HG02623 (cell line): ENCODE data around the gene CLIP4.
"Not testable (repeated sequence)": the region's sequence is repeated elsewhere in the genome, so short reads cannot be mapped to it uniquely, and the experiment has no call there.

Experiments used
- ATAC-seq: cut with Tn5 transposase; IDR thresholded peaks from one replicate; pipeline ENCODE4 v1.9.1; 2021; ENCODE audit warnings: moderate library complexity; ENCODE audit not compliant: unreplicated experiment

CLIP4 gene, protein sequence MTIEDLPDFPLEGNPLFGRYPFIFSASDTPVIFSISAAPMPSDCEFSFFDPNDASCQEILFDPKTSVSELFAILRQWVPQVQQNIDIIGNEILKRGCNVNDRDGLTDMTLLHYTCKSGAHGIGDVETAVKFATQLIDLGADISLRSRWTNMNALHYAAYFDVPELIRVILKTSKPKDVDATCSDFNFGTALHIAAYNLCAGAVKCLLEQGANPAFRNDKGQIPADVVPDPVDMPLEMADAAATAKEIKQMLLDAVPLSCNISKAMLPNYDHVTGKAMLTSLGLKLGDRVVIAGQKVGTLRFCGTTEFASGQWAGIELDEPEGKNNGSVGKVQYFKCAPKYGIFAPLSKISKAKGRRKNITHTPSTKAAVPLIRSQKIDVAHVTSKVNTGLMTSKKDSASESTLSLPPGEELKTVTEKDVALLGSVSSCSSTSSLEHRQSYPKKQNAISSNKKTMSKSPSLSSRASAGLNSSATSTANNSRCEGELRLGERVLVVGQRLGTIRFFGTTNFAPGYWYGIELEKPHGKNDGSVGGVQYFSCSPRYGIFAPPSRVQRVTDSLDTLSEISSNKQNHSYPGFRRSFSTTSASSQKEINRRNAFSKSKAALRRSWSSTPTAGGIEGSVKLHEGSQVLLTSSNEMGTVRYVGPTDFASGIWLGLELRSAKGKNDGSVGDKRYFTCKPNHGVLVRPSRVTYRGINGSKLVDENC

DNA sequence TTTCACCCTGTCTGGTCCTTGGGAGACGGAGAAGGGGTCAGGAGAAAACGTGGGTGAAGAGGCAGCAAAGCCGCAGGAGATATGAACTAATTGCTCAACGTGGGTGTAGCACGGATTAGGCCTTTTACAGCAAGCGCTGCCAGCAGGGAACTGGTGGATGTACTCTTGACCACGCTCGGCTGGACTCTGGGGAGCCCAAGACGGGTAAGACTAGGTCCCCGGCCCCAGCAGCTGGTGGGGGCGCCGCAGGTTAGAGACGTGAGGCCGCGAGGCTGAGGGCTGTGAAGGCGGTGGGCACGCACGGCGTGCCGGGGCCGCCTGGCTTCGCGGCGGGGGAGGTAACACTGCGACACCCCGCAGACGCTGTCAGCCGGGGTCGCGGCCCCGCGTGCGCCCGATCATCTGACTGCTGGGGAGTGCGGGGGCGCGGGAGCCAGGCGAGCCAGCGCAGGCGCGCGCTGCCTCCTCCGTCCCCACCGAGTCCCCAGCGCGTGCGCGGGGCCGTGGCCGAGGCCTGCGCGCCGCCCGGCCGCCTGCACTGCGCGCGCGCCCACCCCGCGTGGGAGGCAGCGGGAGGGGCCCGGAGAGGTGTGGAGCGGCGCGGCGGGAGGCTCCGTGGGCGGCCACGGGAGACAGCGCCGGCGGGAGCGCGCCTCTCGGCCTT lies at the start of gene CLIP4:
Gene CLIP4, plus strand, starts transcription at position 470 of the 664 bp plus-strand sequence. CDS start 5,974 bp downstream, outside the sequence.
- peak; percentile 49 for ATAC-seq

DNA sequence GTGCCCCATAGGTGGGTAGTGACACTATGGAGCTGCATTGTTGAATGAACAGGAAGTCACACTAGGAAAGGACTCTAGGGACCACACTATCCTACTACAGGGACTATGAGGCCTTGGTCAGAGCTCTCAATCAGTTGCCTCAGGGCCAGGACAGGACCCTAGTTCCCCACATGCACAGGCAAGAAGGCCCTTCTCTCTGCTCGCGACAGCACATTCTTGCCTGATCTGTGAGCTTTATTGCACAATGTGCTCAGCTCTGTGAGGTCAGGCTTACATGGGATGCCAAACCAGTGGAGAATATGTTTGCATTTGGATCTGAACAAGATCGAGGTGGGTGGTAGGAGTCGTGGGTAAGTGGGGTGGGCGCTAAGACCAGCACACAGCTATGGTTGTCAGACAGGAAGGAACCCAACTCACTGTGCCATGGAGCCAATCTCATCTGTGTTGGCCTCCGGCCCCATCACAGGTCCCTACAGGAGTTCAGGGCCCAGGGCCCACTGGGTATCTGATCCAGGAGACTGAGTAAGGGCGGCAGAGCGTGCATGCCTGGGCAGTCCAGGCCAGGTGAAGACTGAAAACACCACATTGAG lies 48.8 kb upstream of the CLIP4 start:
- no peak for ATAC-seq

DNA sequence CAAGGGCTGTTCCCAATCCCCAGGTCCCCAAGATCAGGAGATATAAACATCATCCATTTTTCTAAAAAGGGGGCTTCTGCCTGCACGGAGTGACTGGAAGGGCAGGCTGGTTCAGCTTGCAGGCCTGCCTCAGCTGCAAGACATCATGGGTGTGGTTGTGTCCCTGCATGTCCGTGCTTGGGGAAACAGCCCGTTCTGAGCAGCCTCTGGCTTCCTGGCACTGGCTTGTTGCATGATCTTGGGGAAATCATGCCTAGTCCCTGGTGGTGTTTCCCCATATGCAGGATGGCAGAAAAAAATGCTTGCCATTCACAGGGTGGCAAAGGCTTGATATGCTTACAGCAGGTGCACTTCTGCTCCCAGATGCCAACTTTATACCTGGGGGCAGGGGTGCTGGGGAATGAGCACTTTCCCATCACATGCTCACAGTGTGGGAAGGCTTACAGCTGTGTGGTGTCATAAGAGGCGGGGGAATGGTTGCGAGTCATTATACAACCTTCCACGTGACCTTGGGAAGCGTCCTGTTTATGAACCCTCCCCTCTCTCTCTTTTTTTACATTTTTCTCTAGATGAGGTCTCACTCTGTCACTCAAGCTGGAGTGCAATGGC lies 48.1 kb upstream of the CLIP4 start:
- no peak for ATAC-seq

DNA sequence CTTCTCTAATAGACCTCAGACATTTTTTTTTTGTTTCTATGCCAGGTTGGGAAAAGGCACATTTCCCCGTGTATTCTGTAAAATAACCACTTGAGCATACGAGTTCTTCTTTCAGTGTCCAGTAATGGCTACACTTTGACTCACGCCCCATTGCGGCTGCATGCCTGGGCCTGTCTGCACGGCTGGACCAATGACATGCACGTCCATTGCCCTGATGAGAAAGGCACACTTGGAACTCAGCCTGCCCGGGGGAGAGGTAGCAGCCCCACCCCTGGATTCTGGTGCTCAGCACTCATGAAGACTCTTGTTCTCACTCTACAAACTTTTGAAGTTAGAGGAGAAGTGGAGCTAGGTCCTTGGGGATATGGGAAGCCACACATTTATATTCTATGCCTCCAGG lies 46.7 kb upstream of the CLIP4 start:
- ATAC-seq = no peak

DNA sequence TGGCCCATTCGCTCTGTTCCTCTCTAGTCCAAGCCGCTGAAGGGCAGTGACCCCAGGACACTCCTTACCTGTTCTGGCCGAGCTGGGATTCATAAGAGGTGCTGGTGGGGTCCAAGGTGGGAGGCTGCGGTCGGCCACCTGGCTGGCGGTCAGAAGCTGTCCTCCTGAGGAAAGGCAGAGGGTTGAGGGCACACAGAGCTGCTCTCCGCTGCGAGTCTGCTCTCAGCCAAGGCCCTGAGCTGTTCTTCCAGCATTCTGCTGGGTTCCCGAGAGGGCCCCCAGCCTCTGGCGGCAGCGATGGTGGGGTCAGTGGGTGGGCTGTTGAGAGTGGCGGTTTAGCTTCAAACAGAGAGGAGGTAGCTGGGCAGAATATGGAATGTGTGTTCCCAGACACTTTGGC lies 44.7 kb upstream of the CLIP4 start:
- ATAC-seq = no peak

DNA sequence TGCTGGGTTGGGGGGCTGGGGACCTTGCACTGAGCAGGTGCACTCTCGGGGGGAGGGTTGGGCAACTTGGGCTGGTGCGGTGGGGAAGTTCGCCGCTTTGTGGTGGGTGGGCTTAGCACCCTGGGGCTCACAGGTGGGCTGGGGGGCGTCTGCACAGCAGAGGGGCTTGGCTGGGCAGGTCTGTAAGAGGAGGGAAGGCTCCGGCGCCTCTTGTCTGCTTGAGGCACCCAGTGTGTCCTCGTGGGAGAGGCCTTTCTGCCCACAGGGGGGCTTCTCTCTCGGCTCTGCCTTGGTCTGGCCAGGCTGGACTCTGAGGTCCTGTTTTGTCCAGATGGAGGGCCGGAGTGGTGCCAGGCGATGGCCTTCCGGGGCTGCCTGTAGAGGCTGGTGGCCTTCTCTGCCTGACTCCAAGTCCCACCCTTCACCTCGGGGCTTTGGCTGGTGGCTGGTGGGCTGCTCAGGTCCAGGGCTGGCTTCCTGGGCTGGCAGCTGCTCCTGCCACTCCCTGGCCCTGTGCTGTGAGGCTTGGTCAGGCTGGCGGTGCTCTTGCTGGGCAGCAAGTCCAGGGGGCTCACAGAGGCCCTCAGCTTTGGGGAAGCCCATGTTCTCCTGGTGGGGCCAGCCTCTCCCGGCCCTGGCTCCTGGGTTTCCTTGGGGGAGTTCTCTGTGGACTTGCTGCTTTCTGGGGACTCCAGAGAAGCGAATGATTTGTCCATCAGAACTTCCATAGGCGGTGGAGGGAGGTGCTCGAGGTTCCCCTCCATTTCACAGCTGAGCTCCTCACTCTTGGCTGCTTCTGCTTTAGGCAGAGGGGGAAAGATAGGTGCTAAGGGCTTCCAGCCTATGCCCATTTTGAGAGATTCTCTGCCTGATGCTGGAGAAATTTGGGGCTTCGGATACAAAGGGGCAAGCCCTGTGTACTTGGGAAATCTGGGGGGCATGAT lies 43.9 kb upstream of the CLIP4 start:
- no peak for ATAC-seq

GRCh38 chr2:29072251-29072650 lies 43.0 kb upstream of the CLIP4 start:
- ATAC-seq = no peak

- no peak for ATAC-seq
These were observed 42.1 kb upstream of the CLIP4 start for GRCh38 chr2:29072971-29073725.

- ATAC-seq = no peak
These were observed 41.3 kb upstream of the CLIP4 start for GRCh38 chr2:29073933-29074332.

DNA sequence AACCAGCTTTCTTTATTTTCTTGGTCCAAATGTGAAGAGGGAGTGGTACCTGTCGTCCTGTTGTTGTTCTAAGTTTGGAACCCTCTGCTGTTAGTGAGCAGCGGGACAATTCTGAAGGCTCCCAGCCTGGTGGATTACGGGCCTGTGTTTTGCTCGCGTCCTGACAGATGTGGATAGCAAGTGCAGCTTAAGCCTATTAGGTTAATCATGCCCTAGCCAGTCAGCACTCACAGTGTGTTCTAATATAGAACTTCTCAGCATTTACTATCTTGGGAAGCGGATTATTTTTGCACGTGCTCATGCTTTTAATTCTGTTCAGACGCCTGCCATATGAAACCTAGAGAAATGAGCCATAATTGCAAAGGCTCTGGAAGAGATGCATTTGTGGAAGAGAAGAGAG lies 40.8 kb upstream of the CLIP4 start, which contains the start of gene PCARE:
Gene PCARE, minus strand, starts transcription at position 113 of the 400 bp plus-strand sequence. CDS start 262 bp downstream, outside the sequence.
- ATAC-seq = no peak

GRCh38 chr2:29075894-29076705 lies 39.1 kb upstream of the CLIP4 start:
- no peak for ATAC-seq

- no peak for ATAC-seq
These were observed 35.3 kb upstream of the CLIP4 start for GRCh38 chr2:29079887-29080286.

DNA sequence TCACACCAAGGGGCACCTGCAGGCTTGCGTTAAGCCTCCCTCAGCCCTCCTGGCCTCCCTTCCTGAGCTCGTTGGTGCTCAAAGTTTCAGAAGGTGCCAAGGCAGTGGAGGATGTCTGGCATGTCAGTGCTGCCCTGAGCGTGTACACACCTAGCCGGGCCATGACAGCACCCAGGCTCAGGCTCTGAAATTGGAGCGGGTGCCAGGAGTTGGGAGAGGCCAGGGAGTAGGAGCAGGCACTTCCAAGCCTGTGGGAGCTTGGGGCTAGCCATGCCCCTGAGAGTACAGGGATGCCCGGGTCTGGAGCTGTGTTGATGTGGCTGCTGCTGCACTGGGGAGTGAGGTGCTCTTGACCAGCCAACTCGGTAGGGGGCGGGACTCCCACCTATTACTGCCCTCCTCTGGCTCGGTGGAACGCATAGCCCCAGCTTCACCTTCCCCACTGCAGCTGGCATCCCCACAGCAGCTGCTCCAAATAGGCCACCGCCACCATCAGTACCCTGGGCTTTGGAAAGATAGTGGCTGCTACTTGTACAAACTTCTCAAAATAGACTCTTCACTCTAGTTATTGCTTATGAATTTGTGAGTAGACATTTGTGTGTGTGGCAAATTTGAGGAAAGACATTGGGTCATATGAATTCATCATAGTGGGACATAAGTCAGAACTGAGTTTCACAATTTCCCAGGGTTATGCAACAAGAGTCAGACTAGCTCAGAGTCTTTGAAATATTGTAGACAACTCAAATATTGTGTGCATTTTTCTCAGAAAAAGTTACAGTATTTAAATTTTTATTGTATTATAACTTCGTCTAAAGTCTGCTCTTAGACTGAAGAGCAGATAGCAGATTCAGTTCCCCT lies 34.1 kb upstream of the CLIP4 start:
- no peak for ATAC-seq

DNA sequence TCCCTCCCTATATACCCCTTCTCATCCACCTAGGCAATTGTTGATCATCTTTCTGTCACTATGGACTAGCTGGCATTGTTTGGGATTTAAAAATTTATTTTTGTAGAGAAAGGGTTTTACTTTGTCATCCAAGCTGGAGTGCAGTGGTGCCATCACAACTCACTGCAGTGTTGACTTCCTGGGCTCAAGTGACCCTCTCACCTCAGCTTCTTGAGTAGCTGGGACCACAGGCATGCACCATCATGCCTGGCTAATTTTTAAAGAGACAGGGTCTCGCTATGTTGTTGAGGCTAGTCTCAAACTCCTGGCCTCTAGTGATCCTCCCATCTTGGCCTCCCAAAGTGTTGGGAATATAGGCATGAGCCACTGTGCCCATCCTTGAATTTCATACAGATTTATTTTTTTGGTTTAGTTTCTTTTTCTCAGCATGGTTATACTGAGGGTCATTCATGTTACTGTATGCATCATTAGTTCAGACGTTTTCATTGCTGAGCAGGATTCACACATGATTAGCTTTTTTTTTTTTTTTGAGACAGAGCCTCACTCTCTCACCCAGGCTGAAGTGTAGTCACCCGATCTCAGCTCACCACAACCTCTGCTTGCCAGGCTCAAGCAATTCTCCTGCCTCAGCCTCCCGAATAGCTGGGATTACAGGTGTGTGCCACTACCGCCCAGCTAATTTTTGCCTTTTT lies 32.3 kb upstream of the CLIP4 start:
- no peak for ATAC-seq

DNA sequence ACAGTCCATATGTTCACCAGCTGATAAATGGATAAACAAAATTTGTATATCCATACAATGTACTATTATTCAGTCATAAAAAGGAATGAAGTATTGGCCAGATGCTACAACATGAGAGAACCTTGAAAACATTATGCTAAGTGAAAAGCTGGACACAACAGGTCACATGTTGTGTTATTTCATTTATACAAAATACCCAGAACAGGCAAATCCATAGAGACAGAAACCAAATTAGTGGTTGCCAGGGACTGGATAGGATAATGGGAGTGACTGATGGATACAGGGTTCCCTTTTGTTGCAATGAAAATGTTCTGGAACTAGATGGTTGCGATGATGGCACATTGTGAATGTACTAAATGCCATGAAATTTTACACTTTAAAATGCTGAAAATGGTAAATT lies 30.7 kb upstream of the CLIP4 start:
- no peak for ATAC-seq

GRCh38 chr2:29090311-29090710 lies 24.9 kb upstream of the CLIP4 start:
- not testable (repeated sequence) for ATAC-seq

- ATAC-seq = no peak
These were observed 18.2 kb upstream of the CLIP4 start for GRCh38 chr2:29096969-29097368.
